ENCODE data around the gene HOXB9.

DNA sequence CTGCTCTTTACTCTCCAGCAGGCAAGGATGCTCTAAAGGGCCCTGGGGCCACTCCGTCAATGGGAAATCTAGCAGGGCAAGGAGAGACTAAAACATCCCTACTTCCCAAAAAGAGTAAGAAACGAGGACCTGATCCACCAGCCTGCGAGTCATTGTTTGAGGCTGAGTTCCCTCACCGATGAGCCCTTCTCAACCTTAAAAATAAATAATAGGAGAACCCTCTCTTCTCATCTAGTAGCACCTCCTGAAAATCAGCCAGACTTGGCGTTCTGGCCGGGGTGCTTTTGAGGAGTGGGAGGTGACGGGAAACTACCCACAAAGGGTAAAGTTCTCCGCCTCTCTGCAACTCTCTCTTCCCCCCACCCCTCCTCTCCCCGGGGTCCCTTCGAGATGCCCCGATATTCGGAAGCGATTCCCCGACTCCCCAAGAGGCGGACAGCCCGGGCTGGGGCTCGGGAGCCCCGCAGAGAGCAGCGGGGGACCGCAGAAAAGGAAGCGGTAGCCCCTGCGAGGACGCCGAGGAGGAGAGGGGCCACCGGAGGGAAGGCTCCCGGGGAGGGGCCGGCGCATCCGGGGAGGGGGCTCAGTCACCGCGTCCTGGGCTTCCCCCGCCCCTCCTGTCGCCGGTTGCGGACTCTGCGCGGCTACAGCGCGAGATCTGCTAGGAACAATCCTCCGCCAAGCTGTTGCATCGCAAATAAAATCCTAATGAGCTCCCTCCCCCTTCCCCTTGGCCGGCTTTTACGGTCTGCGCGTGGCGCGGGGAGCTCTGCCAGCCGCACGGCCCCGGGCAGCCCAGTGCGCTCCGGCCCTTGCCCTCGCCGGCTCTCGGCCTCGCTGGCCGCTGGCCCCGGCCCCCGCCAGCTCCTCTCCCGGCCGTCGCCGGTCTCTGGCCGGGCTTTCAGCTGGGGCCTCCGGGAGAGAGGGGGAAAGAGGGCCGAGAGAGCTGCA, 1.3 kb downstream of the HOXB9 start:
- TF ChIP-seq, protein P1, sequence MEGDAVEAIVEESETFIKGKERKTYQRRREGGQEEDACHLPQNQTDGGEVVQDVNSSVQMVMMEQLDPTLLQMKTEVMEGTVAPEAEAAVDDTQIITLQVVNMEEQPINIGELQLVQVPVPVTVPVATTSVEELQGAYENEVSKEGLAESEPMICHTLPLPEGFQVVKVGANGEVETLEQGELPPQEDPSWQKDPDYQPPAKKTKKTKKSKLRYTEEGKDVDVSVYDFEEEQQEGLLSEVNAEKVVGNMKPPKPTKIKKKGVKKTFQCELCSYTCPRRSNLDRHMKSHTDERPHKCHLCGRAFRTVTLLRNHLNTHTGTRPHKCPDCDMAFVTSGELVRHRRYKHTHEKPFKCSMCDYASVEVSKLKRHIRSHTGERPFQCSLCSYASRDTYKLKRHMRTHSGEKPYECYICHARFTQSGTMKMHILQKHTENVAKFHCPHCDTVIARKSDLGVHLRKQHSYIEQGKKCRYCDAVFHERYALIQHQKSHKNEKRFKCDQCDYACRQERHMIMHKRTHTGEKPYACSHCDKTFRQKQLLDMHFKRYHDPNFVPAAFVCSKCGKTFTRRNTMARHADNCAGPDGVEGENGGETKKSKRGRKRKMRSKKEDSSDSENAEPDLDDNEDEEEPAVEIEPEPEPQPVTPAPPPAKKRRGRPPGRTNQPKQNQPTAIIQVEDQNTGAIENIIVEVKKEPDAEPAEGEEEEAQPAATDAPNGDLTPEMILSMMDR (IDR thresholded peaks at IDR 0.05) = no peak
- no peak for TF ChIP-seq POLR2AphosphoS5 (IDR thresholded peaks at IDR 0.05)
- no peak for TF ChIP-seq POLR2A (IDR thresholded peaks at IDR 0.05)
